Effector CD8-positive, alpha-beta T cell (primary cell): Measurements from ENCODE around the gene LIN28B.
"Not testable (repeated sequence)": the region's sequence is repeated elsewhere in the genome, so short reads cannot be mapped to it uniquely, and the experiment has no call there.

Experiments
- DNase-seq: peaks from one replicate; lab custom pipeline; 2025; lab: John Stamatoyannopoulos, UW
- total RNA-seq, 4 experiments: gene quantifications; one replicate each; lab custom pipeline; 2026; lab: John Stamatoyannopoulos, UW

The LIN28B gene
- total RNA-seq = 0 to 1.6 (median 0.13) reads per million in 4 experiments

GRCh38 chr6:104956731-104957294, at the start of gene LIN28B:
LIN28B (plus strand) TSS chr6:104957107; CDS start chr6:104957251, 144 bp downstream.
- no peak for DNase-seq

- DNase-seq = no peak
Measured at GRCh38 chr6:104908031-104908887, 48.6 kb upstream of the LIN28B start.

- no peak for DNase-seq
Measured at GRCh38 chr6:104908888-104909525, 47.9 kb upstream of the LIN28B start.

DNA sequence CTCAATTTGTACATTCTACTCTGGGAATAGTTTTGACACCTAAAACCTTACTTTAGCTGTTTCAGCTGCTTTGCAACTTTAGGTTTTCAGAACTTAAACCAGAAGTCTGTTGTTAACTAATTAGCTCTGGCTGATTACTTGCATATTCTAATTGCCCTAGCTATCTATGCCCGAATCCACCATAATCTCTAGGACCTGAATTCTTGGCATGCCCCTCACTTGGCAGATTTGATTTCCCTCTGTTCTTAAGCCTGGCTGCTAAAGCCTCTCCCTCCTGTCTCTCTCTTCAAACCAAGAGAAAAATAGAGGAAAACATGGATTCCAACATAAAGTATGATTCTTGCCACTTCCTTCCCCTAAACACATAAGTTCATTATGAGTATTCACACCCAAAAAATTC, 35.0 kb upstream of the LIN28B start:
- DNase-seq = no peak

DNA sequence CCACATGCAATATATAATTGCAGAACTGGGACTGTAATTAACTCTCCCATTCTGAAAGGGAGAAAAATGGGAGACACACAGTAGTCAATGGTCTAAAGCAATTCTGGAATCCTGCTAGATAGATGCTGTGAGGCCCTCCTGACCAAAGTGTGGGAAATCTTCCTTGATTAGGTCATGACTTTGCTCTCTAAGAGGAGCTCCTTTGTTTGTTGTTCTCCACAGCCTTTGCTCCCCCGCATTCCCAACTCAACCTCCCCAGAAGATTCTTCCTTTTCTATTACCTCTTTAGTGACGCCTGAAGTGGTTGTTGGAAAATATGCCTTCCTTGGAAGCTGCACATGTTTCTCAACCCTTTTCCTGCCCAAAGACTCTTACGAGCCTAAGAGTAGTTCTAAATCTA, 28.8 kb upstream of the LIN28B start:
- no peak for DNase-seq

GRCh38 chr6:104929353-104929752, 27.6 kb upstream of the LIN28B start:
- no peak for DNase-seq

DNA sequence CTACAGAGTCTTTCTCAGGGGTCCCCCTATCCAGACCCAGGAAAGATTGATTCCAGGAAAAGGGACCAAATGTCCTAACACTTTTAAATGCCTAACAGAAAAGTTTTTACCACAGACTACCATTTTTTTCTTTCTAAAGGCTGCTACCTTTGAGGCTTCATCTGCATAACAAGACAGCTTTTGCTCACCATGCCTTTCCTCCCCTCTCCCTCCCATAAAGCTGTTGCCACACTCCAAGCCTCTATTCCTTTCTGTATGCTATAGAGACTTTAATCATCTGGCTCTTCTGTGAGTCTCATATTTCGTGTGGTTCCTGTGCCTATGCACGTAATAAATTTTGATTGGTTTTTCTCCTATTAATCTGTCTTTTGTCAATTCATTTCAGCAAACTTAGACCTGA, 26.0 kb upstream of the LIN28B start:
- DNase-seq = no peak

GRCh38 chr6:104936766-104937535, 20.0 kb upstream of the LIN28B start:
- no peak for DNase-seq

GRCh38 chr6:104940238-104940892, 16.5 kb upstream of the LIN28B start:
- DNase-seq = no peak

GRCh38 chr6:104940893-104941728, 15.8 kb upstream of the LIN28B start:
- no peak for DNase-seq

GRCh38 chr6:104941729-104942091, 15.2 kb upstream of the LIN28B start:
- no peak for DNase-seq

- DNase-seq = no peak
Measured at GRCh38 chr6:104943781-104944180, 13.1 kb upstream of the LIN28B start.

DNA sequence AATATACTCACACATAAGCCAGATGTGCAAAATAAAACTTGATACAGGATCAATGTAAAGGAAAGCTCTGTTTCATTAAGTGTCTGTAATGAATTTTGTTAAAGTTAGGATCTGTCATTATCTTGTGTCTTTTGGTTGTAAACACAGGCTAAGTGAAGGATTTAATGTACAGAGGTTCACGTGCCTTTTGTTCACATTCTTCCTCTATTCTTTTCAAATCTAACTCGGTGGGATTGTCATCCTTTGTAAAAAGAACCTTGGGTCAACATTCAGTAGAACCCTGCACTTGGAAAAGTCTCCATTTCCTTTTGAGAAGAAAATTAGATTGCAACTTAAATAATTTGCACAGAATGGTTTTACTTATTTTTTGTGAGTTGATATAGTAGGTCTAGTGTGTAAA, 7.7 kb upstream of the LIN28B start:
- DNase-seq = no peak

DNA sequence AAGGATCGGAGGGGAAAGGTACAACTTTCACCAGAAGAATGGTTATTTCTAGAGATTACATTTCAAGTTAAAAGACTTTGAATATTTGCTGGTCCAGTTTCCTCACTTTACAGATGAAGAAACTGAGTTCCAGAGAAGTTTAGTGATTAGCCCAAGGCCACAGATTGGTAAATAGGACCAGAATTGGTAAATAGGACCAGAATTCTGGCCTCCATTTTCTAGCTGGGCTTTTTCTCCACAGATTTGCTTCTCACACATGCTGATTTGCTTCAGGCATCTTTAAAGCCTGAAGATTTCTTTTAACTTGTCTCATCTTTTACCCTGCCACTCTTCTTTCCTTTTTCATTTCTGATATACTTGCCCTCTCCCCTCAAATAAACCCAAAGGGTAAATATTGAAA, 5.2 kb upstream of the LIN28B start:
- DNase-seq = no peak

DNA sequence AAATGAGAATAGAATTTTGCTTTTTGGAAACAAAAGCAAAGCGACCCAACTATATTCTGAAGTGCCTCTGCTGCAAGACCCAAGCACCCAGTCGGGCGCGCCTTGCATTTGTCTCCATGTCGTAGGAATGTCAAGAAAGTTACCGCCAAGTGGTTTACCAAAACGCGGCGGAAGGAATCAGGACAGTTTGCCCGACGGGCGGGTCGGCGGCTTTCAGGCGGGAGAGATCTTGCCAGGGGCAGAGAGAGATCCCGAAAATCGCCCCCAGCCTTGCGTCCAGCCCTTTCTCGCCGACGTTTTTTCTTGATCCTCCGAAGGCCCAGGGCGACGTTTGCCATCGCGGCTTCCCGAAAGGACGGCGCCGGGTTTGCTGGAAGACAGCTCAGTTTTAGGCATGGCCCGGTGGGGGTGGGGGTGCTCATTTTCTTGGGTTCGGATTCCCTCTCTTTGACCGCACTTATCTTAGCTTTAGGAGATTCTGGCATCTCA, 4.0 kb upstream of the LIN28B start:
- no peak for DNase-seq

DNA sequence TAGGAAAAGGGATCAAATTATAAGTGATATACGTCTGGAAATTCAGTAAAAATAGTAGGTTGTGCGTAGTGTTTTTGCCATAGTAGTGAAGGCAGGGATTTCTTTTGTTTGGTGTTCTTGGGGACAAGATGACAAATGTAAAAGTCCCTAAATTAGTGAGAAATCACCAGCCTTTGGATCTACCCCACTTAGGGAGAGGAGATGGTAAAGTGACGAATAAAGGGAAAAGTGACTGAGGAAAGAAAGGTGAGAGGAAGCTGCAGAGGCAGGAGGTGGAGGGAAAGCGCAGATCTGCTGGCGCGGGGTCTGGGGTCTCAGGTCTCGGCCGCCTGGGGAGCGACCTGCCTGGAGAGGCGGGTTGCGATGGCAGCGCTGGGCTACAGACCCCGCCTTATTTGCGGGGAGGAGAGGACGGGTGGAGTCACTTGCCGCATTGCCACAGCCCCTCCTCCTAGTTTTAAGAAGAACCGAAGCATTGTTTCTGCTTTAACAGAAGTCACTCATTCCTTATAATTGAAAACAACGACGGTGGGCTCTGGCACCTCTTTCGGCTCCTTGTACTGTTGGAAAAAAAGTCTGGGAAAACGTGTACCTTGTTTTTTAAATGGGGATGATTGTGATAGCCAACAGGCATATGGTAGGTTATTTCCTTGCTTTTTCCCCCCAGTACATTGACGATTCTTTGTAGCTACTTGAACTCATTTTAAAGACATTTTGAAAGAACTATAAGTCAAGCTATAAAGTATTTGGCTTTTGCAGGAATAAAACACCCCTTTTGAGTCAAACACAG, 3.3 kb upstream of the LIN28B start:
- not testable (repeated sequence) for DNase-seq

- no peak for DNase-seq
Measured at GRCh38 chr6:104954190-104954797, 2.6 kb upstream of the LIN28B start.

GRCh38 chr6:104955491-104955890, 1.4 kb upstream of the LIN28B start:
- DNase-seq = no peak
